NCI-H1417 (cell line): Measurements from ENCODE around the gene UNC79.
A peak's percentile ranks its signal among the peaks of the same experiment; 100 is the strongest.

Experiments
- DNase-seq, 3 experiments: peaks; one replicate each; lab custom pipeline; 2025; lab: John Stamatoyannopoulos, UW

Gene UNC79

GRCh38 chr14:93749076-93749420 lies 318.3 kb downstream of the UNC79 start:
- DNase-seq = no peak

GRCh38 chr14:93751946-93752655 lies 321.4 kb downstream of the UNC79 start:
- peak in 1 of 3 experiments; percentile 7 for DNase-seq

GRCh38 chr14:93752980-93753561 lies 322.3 kb downstream of the UNC79 start:
- no peak for DNase-seq

GRCh38 chr14:93753647-93754046 lies 322.9 kb downstream of the UNC79 start:
- DNase-seq = no peak

GRCh38 chr14:93757206-93757605 lies 326.5 kb downstream of the UNC79 start:
- no peak for DNase-seq
